Amygdala (tissue), 56 donors: ENCODE results near the gene MGST2.
"Not testable (repeated sequence)": the region's sequence is repeated elsewhere in the genome, so short reads cannot be mapped to it uniquely, and the experiment has no call there.

ENCODE experiments used
- DNase-seq, 56 donors: peaks; one replicate each; lab custom pipeline; 2025; lab: John Stamatoyannopoulos, UW

Gene MGST2

DNA sequence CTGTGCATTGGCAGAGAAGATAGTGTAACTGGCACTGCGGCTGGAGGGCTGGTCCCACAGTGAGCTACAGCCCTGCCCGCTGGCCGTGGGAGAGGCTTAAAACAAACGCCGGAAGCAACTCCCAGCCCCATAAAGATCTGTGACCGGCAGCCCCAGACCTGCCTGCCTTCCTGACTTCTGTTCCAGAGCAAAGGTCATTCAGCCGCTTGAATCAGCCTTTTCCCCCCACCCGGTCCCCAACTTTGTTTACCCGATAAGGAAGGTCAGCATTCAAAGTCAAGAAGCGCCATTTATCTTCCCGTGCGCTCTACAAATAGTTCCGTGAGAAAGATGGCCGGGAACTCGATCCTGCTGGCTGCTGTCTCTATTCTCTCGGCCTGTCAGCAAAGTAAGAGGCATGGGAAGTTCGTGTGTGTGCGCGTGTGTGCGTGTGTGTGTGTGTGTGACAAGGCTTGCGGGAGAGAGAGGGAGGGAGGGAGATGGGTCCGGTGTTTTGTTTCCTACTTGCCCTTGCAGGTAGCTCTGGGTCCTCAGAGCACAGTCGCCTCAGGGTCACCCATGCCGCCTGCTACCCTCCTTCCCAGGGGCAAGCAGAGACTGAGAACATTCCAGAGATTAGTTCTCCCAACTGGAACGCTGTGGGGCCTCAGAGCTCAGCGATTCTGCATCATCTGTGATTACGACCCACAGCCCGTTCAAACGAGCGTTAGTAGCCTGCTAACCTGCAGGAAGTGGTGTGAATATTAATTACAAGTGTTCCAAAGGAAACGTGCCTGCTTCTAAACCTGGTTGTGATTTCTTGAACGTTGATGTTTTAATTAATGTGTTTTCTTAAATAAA lies at the start of gene MGST2:
TSS of gene MGST2 (plus strand) at position 130 of the 840 bp plus-strand sequence. CDS start at position 331, 201 bp downstream.
- peak in 33 of 56 donors; percentile 4 to 56 (median 28) for DNase-seq

DNA sequence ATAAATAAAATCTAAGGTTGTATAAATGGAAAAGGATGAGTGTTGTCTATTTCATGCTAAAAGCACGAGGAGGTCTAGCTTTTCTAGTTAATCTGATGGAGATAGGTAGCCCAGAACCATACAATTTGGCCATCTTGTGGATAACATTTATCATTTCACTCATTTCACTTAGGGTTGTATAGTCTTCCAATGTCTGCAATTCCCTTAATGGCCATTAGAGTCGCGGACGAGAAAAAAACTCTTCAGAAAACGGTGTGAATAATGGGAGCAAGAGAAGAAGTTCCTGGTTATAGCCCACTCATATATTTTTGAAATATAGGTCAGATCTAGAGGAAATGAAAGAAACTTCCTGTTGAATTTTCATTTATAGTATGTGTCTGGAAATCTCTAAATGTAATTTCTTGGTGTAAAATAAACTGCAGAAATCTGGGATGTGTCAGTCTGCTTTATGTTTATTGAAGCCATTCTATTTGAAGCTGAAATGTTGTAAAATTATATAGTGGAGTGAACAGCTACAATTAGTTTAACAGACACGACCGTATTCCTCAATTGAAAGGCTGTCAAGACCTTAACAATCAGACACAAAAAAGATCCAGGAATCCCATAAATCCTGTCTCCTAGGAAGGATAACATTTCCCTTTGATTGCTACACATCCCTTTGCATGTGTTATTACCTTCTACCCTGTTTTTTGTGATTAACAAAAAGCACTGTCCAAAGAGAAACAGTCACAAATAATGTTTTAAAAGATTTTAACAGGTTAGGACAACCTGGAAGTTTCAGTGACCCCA lies 47.7 kb upstream of the MGST2 start:
- DNase-seq: no peak

DNA sequence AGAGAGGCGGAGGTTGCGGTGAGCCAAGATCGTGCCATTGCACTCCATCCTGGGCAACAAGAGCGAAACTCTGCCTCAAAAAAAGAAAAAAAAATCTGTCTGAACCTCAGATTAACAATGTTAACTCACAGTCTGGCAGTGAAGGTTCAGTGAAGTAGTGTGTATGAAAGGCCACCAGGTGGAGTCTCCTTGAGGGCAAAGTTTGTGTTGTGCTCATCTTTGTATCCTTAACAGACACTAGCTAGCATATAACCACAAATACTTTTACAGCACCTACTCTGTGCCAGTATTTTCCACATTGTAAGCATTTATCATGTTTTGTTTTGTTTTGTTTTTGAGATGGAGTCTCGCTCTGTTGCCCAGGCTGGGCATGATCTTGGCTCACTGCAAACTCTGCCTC lies 46.0 kb upstream of the MGST2 start:
- DNase-seq: no peak

DNA sequence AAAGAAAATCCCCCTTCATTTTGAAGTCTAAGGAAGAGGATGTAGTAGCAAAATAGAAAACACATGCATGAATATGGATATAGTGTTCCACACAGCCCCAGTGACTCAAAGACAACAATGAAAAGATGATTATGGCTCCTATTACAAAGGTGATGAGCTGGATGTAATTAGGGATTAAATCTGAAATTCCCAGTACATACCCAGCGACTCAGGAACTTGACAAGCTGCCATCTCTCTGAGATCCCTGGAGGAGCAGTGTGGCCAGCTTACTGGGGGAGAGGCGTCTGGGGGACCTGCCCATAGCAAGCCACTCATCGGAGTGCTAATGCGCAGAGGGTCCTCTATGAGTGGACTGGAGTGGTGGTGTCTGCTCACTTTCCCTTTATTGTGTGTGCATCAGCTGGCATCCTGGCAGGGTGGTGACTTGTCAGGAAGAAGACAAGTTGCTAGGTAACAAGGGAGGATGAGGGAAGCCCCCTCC lies 42.7 kb upstream of the MGST2 start:
- no peak for DNase-seq

DNA sequence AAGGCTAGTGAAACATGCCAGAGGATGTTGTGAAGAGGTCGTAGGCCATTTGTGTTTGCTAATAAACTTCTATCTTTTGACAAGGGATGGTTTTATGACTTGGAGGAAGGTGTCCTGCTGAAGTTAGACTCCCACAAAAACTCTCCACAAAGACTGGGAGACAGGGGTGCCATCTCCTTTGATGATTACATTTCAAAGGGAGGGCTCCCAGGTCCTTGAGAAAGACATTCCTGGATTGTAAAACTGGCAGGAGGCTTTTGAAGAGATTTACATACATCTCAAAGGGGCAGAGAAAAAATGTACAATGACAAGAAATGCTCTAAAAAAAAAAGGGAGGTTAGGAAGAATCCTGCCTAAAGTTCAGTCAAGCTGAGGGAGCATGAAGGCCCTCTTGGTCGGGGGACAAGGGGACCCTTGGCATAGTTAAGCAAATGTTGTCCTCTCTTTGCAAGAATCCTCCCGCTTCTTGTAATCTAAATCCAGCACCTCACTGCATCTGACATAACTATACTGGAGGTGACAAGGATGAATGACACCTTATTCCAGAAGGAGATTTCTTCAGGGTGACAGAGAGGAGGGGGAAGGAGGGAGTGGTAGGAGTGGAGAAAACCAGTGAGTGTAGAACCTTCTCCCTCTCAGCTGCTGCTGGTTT lies 41.1 kb upstream of the MGST2 start:
- no peak for DNase-seq

DNA sequence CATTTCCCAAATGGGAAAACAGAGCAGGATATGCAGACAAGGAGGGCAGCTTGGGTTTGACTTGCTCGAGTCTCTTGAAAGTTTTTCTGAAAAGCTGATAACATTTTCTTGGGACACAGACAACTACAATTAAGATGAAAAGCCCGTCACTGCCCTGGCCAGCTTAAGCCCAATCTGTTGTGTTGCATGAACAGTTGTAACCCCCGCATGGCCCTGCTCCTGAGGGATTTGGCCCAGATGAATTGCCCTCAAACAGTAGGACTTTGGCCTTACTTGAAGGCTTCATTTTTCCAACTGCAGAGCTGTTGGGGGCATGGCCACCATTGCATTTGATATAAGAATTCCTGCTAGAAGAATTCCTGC lies 40.5 kb upstream of the MGST2 start:
- no peak for DNase-seq

DNA sequence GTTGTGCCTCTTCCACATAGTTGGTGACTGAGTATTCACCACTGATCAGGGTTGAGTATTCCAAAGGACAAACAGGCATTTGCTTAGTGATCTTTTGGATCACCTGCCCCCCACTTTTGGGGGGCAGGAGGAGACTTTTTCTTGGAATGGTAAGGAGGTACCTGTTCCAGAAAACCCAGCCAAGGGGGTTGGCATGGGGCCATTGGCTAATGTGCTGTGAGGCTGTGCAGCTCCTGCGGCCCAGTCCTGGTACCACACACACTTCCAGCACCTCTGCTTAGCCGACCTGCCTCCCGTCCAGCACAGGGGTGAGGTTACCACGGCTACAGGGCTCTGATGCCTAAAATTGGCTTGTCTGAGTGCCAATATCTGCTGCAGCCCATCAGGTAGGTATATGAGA lies 40.1 kb upstream of the MGST2 start:
- peak in 4 of 56 donors; percentile 1 to 7 (median 4) for DNase-seq

DNA sequence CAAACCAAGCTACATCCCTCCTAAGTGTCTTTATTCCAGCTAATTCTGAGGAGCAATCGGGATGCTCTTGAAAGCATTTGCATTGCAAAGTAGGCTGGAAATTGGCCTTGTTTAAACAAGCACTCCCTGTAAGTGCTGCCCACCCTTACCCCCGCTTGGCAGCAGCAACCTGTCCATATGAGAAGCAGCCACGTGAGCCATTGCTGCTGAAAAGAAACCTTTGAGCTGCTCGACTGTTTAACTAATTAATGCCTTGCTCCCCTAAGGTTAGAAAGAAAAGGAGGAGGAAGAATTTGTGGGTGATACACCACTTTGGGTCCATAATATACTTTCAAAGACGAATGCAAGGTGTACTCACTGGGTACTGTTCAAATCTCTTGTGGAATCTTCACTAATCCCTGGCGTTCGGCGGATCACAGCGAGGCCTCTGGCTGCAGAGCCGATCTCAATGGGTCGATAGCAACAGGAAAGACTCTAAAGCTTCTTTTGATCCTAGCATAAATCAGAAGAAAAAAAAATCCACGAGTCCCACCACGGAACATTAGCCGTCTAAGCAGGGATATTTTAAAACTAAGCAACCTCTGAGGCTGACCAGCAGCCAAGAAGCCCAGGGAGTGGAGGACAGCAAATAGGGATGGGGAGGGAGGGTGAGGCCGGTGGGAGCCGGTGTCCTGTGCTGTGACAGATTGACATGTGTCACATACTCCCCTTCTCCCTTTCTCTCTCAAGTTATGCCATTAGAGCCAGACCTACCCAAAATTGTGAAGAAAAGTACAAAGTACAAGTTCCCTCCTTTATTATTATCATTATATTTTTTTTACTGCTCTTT lies 37.2 kb upstream of the MGST2 start:
- DNase-seq: peak in 7 of 56 donors; percentile 1 to 48 (median 8)

DNA sequence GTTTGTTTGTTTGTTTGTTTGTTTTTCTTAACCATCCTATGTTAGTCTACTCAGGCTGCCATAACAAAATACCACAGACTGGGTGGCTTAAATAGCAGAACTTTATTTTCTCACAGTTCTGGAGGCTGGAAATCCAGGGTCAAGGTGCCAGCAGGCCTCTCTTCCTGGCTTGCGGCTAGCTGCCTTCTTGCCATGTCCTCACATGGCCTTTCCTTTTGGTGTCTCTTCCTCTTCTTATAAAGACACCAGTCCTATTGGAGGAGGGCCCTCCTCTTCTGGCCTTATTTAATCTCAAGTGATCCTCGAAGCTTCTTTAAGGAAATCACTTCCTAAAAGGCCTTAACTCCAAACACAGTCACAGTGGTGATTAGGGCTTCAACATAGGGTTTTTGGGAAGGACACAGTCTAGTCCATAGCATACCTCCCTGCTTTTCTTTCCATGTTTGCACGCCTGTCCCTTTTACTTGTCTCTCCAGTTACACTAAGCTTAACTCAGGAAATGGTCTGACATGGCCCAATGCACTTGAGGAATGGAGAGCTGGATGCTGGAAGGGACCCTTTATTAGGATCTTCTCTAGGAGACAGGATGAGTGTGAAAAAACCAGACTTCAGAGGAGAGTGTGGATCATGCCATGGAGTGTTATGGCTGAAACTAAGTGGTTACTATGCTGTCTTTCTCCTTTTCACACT lies 36.0 kb upstream of the MGST2 start:
- no peak for DNase-seq

DNA sequence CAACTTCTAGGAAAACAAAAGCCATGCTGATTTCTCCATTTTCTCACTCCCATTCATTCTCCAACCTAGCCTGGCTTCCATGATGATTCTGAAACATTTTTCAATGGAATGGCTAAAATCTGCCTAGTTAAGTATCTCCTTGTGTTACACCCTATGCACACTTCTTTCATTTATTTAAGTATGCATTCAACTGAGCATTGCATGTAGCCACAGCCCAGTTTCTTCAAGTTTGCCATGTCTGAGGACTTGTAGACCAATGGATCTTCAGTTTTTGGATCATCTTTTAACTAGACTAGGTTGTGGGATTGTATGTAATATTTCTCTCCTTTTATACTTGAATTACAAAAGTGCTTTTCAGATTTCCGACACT lies 35.5 kb upstream of the MGST2 start:
- no peak for DNase-seq

DNA sequence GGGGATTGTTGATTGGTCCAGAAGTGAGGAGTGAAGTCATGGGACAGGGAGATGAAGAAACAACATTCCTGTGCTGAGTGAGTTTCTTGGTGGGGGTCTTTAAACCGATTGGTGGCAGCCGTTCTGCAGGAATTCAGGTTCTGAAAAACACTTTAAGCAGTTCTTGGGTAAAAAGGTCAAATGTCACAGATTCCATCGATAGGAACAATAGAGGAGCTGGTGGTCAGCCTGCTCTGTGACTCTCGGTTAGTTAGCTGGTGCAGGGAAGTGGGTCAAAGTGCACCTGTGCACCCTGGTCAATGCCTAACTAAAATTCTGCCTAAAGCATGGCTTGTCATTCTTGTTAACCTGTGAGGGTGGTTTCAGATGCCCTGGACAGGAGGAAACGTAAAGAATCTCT lies 34.6 kb upstream of the MGST2 start:
- DNase-seq: no peak

DNA sequence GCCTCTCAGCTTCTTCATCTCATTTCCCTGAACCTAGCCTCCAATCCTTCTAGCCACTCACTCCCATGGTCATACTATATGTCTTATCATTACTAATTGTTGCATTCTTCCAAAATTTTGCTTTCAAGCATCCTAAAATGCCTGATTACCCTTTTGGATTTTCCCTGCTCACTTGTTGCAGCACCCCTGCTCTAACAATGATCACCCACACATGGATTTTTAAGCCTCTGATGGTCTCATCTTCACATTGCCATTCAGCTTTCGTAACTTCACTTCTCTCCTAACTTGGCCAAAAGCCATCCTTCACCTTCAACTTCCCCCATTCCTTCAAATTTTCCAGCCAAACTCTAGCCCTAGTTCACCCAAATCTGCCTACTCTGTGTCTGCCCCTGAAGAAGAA lies 33.8 kb upstream of the MGST2 start:
- DNase-seq: no peak

DNA sequence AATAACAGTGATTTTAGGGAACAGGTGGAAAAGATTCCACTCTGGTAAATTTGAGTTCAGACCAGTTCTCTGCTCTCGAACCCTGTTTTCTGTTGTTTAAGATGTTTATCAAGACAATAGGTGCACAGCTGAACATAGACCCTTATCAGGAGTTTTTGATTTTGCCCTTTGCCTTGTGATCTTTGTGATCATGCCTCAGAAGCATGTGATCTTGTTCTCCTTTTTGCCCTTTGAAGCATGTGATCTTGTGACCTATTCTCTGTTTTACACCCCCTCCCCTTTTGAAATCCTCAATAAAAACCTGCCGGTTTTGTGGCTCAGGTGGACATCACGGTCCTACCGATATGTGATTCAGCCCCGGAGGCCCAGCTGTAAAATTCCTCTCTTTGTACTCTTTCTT lies 32.9 kb upstream of the MGST2 start:
- DNase-seq: not testable (repeated sequence)

DNA sequence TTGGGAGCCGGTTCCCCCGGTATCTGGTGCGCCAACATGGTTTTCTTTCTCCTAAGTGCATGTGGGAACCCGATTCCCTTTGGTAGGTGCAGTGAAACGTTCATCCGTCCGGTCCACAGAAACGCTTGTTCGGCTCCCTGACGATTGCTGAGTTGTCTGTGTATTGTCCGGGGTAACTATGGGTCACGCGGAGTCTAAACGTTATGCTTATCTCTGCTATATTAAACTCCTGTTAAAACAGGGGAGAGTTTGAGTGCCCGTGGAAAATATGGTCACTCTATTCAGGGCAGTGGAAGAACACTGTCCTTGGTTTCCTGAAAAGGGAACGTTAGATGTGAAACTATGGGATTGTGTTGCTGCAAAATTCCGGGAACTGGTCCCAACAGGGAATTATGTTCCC lies 32.4 kb upstream of the MGST2 start:
- no peak for DNase-seq

DNA sequence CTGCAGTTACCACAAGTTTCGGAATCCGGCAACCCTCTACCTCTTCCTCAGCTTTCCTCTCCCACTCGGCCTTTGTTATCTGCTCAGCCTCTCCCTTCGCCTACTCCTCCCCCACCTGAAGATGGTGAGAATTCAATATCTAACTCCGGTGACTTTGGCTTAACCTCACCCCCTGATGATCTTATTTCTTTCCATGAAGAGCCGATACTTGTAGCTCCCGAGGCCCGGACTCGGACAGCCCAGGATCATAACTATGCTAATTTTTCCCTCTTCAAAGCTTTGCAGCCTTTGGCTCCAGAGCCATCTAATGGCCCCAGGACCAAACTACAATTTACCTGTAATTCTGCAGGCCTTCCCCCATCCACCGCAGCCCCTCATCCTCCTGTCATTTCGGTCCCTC lies 32.0 kb upstream of the MGST2 start:
- peak in 17 of 56 donors; percentile 2 to 51 (median 17) for DNase-seq

DNA sequence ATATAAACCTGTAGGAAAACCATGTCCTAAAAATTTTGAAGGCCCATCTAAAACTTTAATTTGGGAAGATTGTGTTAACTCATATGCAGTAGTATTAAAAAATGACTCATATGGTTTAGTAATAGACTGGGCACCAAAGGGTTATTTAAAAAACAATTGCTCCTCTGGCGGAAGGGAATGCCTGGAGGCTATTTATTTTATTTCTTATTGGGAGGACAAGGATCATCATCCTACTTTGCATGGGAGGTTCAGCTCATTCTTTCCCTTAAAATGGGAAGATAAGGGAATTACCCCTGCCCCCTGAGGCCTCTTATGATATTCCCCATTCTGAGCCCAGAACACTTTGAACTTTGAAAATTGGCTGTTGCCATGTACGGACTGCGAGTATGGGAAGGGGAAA lies 29.7 kb upstream of the MGST2 start:
- no peak for DNase-seq

DNA sequence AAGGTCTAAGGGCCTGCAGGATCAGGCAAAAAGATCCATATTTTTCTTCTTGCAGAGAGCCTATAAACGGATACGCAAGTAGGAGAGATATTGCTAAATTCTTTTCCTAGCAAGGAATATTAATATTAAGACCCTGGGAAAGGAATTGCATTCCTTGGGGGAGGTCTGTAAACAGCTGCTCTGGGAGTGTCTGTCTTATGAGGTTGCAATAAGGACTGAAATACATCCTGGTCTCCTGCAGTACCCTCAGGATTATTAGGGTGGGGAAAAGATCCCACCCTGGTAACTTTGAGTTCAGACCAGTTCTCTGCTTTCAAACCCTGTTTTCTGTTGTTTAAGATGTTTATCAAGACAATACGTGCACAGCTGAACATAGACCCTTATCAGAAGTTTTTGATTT lies 27.3 kb upstream of the MGST2 start:
- DNase-seq: not testable (repeated sequence)

DNA sequence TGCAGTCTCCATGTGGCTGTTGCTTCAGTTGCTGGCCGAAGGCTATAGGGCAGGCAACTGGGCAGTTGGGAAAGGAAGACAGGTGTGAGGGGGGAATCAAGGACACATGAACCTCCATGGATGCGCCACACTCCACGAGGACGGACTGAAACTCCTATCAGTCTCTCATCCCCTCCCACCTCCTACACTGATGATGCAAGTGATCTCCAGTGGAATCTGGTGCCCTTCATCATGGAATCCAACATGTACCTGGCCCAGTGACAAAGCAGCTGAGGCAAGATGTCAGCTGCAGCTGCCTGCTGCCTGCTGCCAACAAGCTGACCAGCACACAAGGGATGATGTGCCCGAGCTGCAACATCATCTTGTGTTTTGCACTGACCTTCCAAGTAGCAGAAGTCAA lies 26.0 kb upstream of the MGST2 start:
- no peak for DNase-seq

DNA sequence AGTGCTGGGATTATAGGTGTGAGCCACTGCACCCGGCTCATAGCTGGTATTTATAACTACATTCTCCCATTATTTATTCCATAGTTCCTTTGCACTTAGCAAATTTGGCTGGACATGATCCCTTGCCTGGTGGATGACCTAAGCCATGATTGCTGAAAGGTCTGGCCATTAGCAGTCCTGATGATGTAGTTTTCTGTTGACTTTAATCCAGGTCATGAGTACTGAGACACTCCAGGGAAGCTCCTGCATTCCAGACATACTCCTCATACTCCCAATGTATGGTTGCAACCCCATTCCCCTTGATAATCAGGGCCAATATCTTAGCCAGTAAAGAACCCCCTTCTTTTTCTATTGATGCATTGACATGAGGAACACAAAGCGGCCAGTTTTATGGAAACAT lies 24.4 kb upstream of the MGST2 start:
- DNase-seq: no peak

DNA sequence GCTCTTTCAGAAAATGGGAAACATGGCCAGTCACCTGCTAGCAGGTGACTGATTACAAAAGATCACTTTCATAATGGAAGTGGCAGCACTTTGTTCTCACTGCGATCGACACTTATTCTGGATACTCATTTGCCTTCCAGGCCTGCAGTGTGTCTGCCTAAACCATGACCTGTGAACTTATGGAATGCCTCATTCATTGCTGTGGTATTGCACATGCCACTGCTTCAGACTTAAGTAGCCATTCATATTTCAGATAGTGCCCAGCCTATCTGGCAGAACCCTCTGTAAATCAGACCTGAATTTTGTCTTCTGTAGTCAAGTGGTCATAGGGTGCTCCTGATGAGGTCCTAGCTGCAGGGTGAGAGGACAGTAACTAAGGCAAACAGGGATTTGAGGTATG lies 23.3 kb upstream of the MGST2 start:
- no peak for DNase-seq
